ENCODE results near the gene RARRES2. TPM values are rescaled to one million over a fixed set of nuclear protein-coding genes. Genes with fewer than 3 reads are reported as not detected.
A peak's percentile ranks its signal among the peaks of the same experiment; 100 is the strongest.

Gene RARRES2
- total RNA-seq, 1 experiment from 2014 or later, result 2.1 TPM

- no peaks in the 10 kb centered on the region for H3K9me3 ChIP-seq (ENCODE audit: control insufficient read depth in 1 of 2, insufficient read depth in 1 of 2, low read depth in 1 of 2, low read length in 2 of 2)
- intact Hi-C loops (cut with micrococcal nuclease), result loop anchor here (5.0 to 10.0 kb wide), 2 partner anchors 36 to 61 kb away; no protein-coding TSS in a partner anchor
- BruUV-seq (replicated peaks), result TSS peak; percentile 19
- RAD21 ChIA-PET (ENCODE audit: low non-redundant PET in 1 of 2, low total read pairs in 2 of 2, uncharacterized antibody in 2 of 2, unreplicated experiment in 2 of 2), result no interaction called here
- no peak for TF ChIP-seq EZH2 (IDR thresholded peaks at IDR 0.05)
- TF ChIP-seq ZNF274 (IDR thresholded peaks at IDR 0.05; ENCODE audit: low read depth, low read length), result no peak
- TF ChIP-seq SP1 (IDR thresholded peaks at IDR 0.05; ENCODE audit: low read depth), result no peak
- TF ChIP-seq MAX (IDR thresholded peaks at IDR 0.05), result no peak
- TF ChIP-seq CEBPB (IDR thresholded peaks at IDR 0.05; ENCODE audit: low read depth), result no peak
- no peak for TF ChIP-seq REST (IDR thresholded peaks at IDR 0.05; ENCODE audit: low read depth)
- no peak for TF ChIP-seq JUND (IDR thresholded peaks at IDR 0.05)
- no peak for TF ChIP-seq ATF3 (IDR thresholded peaks at IDR 0.05)
- no peak for TF ChIP-seq EGR1 (IDR thresholded peaks at IDR 0.05; ENCODE audit: low read depth)
- no peak for TF ChIP-seq FOSL1 (IDR thresholded peaks at IDR 0.05; ENCODE audit: low read depth)
- no peak for TF ChIP-seq SIN3A (IDR thresholded peaks at IDR 0.05; ENCODE audit: low read depth)
- TF ChIP-seq RAD21 (IDR thresholded peaks at IDR 0.05; ENCODE audit: low read depth), result no peak
- no peak for TF ChIP-seq YY1 (IDR thresholded peaks at IDR 0.05; ENCODE audit: extremely low read depth, insufficient replicate concordance, low read depth, low read length)
- TF ChIP-seq POLR2A (IDR thresholded peaks at IDR 0.05; ENCODE audit: borderline replicate concordance, extremely low read depth, insufficient read depth, insufficient read length), result no peak
- TF ChIP-seq CTCF (IDR thresholded peaks at IDR 0.05 in 2 of 3, conservative IDR thresholded peaks at IDR 0.05 in 1 of 3; ENCODE audit: borderline replicate concordance in 1 of 3, insufficient read depth in 1 of 3, low read depth in 2 of 3, low read length in 2 of 3), result no peak
- no peaks in the 10 kb centered on the region for H3K9me2 ChIP-seq (ENCODE audit: insufficient read depth)
- H3K36me3 ChIP-seq (ENCODE audit: control insufficient read depth in 1 of 2, insufficient read depth in 2 of 2, low read length in 2 of 2), result peaks cover 0 to under 1% of the 10 kb centered on the region in 2 experiments; a peak in 1 of 4 replicates
- peaks cover 23% of the 10 kb centered on the region for H3K79me2 ChIP-seq (ENCODE audit: insufficient read depth, low read length)
- CTCF ChIA-PET, result interaction anchor here (1.3 to 1.5 kb wide), 2 partner anchors 8 to 52 kb away, joined by 3 read pairs; no protein-coding TSS in a partner anchor
- H3K27ac ChIP-seq (ENCODE audit: low read depth, low read length), result no peak overlapping the region
- no peak overlapping the region for H3K4me2 ChIP-seq (ENCODE audit: low read length)
- H3K4me1 ChIP-seq (ENCODE audit: control insufficient read depth in 1 of 2, insufficient read depth in 2 of 2, low read length in 2 of 2), result peaks cover 13 to 24% of the 10 kb centered on the region in 2 experiments
- H2AFZ ChIP-seq (ENCODE audit: low read depth, low read length, poor library complexity, severe bottlenecking), result no peak overlapping the region
- H4K20me1 ChIP-seq (ENCODE audit: insufficient read depth), result no peaks in the 10 kb centered on the region
- no peaks in the 10 kb centered on the region for H3K27me3 ChIP-seq (ENCODE audit: insufficient read depth, low read length)
- no peak overlapping the region for H3K9ac ChIP-seq (ENCODE audit: low read length)
- DNase-seq (ENCODE audit: low read depth, low spot score), result no peak
- no peak for ATAC-seq
- H3K4me3 ChIP-seq (replicated peaks in 1 of 2; ENCODE audit: low read depth in 1 of 2, low read length in 2 of 2), result no peak overlapping the region
- POLR2A ChIA-PET, result no interaction called here
Observed at GRCh38 chr7:150365673-150366398, 24.4 kb upstream of the RARRES2 start.

Measured in HCT116 (cell line).